ENCODE measurements around the gene SRSF5. TPM values are rescaled to one million over a fixed set of nuclear protein-coding genes. Genes with fewer than 3 reads are reported as not detected.

Gene SRSF5
- total and polyA plus RNA-seq, 2 of the 8 experiments (the other 6 are each of a cell fraction or from before 2014, with no cell fraction given): 101 to 238 TPM

- no peaks in the 10 kb centered on the region; the same call in 1 of the 2 replicates for H3K79me1 ChIP-seq (ENCODE audit: low read depth, low read length)
- TF ChIP-seq MAFK (IDR thresholded peaks at IDR 0.05; ENCODE audit: low read depth, low read length): 0 out of 2 replicates have a peak, but pooled peaks have one; percentile 19
- no peak for TF ChIP-seq JUN (IDR thresholded peaks at IDR 0.05; ENCODE audit: low read depth, low read length)
- no peak overlapping the region for H2BK20ac ChIP-seq (ENCODE audit: low read length)
- H3K4me2 ChIP-seq (ENCODE audit: insufficient read depth in 1 of 2, low read depth in 2 of 2, low read length in 2 of 2): no peak overlapping the region
- H2BK5ac ChIP-seq (ENCODE audit: low read depth, low read length): no peak overlapping the region
- H2BK120ac ChIP-seq (replicated peaks; ENCODE audit: low read depth, low read length): no peak overlapping the region
- H3K36me3 ChIP-seq (ENCODE audit: control insufficient read depth in 2 of 4, insufficient read depth in 4 of 4, low read length in 3 of 4): no peaks in the 10 kb centered on the region; a peak in 1 of 8 replicates
- no peak overlapping the region for H3K4ac ChIP-seq (replicated peaks; ENCODE audit: insufficient read length, low read depth, low read length)
- H4K91ac ChIP-seq (replicated peaks; ENCODE audit: insufficient read length, low read length): no peak overlapping the region
- H3K27ac ChIP-seq (ENCODE audit: low read depth, low read length): no peak overlapping the region
- H3K56ac ChIP-seq (replicated peaks; ENCODE audit: insufficient read length, low read depth, low read length): no peak overlapping the region
- H3K23me2 ChIP-seq (ENCODE audit: low read depth, low read length): no peaks in the 10 kb centered on the region; the same call in 1 of the 2 replicates
- H3K27me3 ChIP-seq (replicated peaks in 1 of 4; ENCODE audit: control insufficient read depth in 3 of 4, extremely low read depth in 1 of 4, insufficient read depth in 3 of 4, low read length in 3 of 4): no peaks in the 10 kb centered on the region
- H3K14ac ChIP-seq (ENCODE audit: insufficient read length): no peak overlapping the region
- H2AK5ac ChIP-seq (ENCODE audit: low read depth, low read length): no peak overlapping the region
- H2BK12ac ChIP-seq (ENCODE audit: low read depth, low read length): no peak overlapping the region
- H3K23ac ChIP-seq (ENCODE audit: insufficient read length): no peak overlapping the region
- no peak overlapping the region for H2AFZ ChIP-seq (ENCODE audit: low read length)
- peak in 1 of 2 experiments; percentile 14 for DNase-seq (ENCODE audit: low read depth in 1 of 2, low spot score in 2 of 2)
- WGBS, 2 experiments (ENCODE audit: extremely low coverage in 1 of 2, insufficient coverage in 1 of 2, insufficient read length in 1 of 2, insufficient replicate concordance in 2 of 2, low coverage in 1 of 2, low lambda C conversion rate in 2 of 2, missing lambda C conversion rate in 1 of 2): 83% methylated on average over 3 of the region's 3 CpGs; no CpG with 5 or more reads in 1 of the 2 experiments
- H3K79me2 ChIP-seq (ENCODE audit: control insufficient read depth in 1 of 2, insufficient read depth in 2 of 2, low read length in 2 of 2): no peaks in the 10 kb centered on the region
- H2BK15ac ChIP-seq (ENCODE audit: low read length): no peak overlapping the region
- POLR2A ChIA-PET (ENCODE audit: partially characterized antibody): interaction anchor here (1.1 to 2.1 kb wide), 4 partner anchors 11 to 20 kb away, joined by 3 to 9 read pairs (median 3); partner anchors contain the start of gene SRSF5
- H4K5ac ChIP-seq (ENCODE audit: insufficient read length, low read depth, low read length): no peak overlapping the region
- no peaks in the 10 kb centered on the region for H3K4me1 ChIP-seq (replicated peaks in 1 of 4; ENCODE audit: control insufficient read depth in 3 of 4, insufficient read depth in 4 of 4, low read length in 3 of 4)
- FAIRE-seq: no peak
- peaks cover 0 to 1% of the 10 kb centered on the region in 2 experiments for H4K20me1 ChIP-seq (replicated peaks in 1 of 2; ENCODE audit: control insufficient read depth in 1 of 2, insufficient read depth in 2 of 2, low read length in 2 of 2)
- H3K9me3 ChIP-seq (ENCODE audit: insufficient read depth in 2 of 2, low read depth in 1 of 2, low read length in 1 of 2): no peaks in the 10 kb centered on the region
- H3K9ac ChIP-seq (replicated peaks in 1 of 4; ENCODE audit: extremely low read depth in 1 of 4, low read depth in 3 of 4, low read length in 3 of 4): no peak overlapping the region; a peak in 1 of 7 replicates
- CTCF ChIA-PET (ENCODE audit: partially characterized antibody): interaction anchor here (0.8 to 1.3 kb wide), 2 partner anchors 15 to 241 kb away, joined by 4 read pairs; no protein-coding TSS in a partner anchor
- H3K4me3 ChIP-seq (ENCODE audit: extremely low read depth in 1 of 4, insufficient read depth in 2 of 4, low read depth in 3 of 4, low read length in 4 of 4): no peak overlapping the region
- no peak overlapping the region for H3K18ac ChIP-seq (ENCODE audit: extremely low read depth, low read length)
- H4K8ac ChIP-seq (ENCODE audit: extremely low read depth, insufficient read depth, low read length): no peak overlapping the region
These were observed 19.7 kb downstream of the SRSF5 start for GRCh38 chr14:69786603-69787002.

All from H1 (cell line).